KOPT-K1 (cell line): ENCODE results near the gene NOXO1.
"Not testable (repeated sequence)": the region's sequence is repeated elsewhere in the genome, so short reads cannot be mapped to it uniquely, and the experiment has no call there.

Source experiments
- H3K27ac ChIP-seq: fragments of 200-600 bp; sonication (generic); 2 replicates; pipeline ENCODE4 v1.5.1; 2016; ENCODE audit warnings: antibody characterized with exemption, mild to moderate bottlenecking, low read depth, low read length; ENCODE audit not compliant: poor library complexity, severe bottlenecking
- H3K36me3 ChIP-seq: fragments of 200-600 bp; sonication (generic); 2 replicates; pipeline ENCODE4 v1.5.1; 2017; ENCODE audit warnings: antibody characterized with exemption, mild to moderate bottlenecking, low read length, moderate library complexity; ENCODE audit not compliant: insufficient read depth
- H3K9me3 ChIP-seq: fragments of 200-600 bp; sonication (generic); 2 replicates; pipeline ENCODE4 v1.5.1; 2017; ENCODE audit warnings: antibody characterized with exemption, low read length, mild to moderate bottlenecking; ENCODE audit not compliant: insufficient read depth, poor library complexity, severe bottlenecking

NOXO1 gene

GRCh38 chr16:2019518-2019920, 38.2 kb upstream of the NOXO1 start, which contains the start of gene NPW:
TSS of gene NPW (plus strand) at chr16:2019785.
- Histone ChIP-seq H3K9me3 (no peaks in the 10 kb centered on the region), H3K36me3 (no peaks in the 10 kb centered on the region)

GRCh38 chr16:2016407-2016922, 35.2 kb upstream of the NOXO1 start:
- H3K27ac ChIP-seq = no peak overlapping the region

More at GRCh38 chr16:2019518-2019920, 38.2 kb upstream of the NOXO1 start, which contains the start of gene NPW:
- H3K27ac ChIP-seq = no peak within 1 kb of the TSS

GRCh38 chr16:2015947-2016208, 34.6 kb upstream of the NOXO1 start:
- Histone ChIP-seq H3K36me3 (no peaks in the 10 kb centered on the region), H3K27ac (no peak overlapping the region), H3K9me3 (no peaks in the 10 kb centered on the region)

More at GRCh38 chr16:2016407-2016922, 35.2 kb upstream of the NOXO1 start:
- Histone ChIP-seq H3K36me3 (no peaks in the 10 kb centered on the region), H3K9me3 (no peaks in the 10 kb centered on the region)

- Histone ChIP-seq H3K36me3 (no peaks in the 10 kb centered on the region), H3K9me3 (no peaks in the 10 kb centered on the region), H3K27ac (no peak overlapping the region)
Measured at GRCh38 chr16:2015117-2015946, 34.1 kb upstream of the NOXO1 start.

GRCh38 chr16:2013527-2013926, 32.3 kb upstream of the NOXO1 start:
- Histone ChIP-seq H3K27ac (no peak overlapping the region), H3K36me3 (no peaks in the 10 kb centered on the region), H3K9me3 (no peaks in the 10 kb centered on the region)

GRCh38 chr16:2011726-2012125, 30.5 kb upstream of the NOXO1 start:
- not testable (repeated sequence) for H3K36me3 ChIP-seq, H3K9me3 ChIP-seq, H3K27ac ChIP-seq

GRCh38 chr16:2009791-2010510, 28.7 kb upstream of the NOXO1 start, which contains the start of gene ZNF598:
TSS of gene ZNF598 (minus strand) at chr16:2009821.
- H3K27ac ChIP-seq = peak within 1 kb of the TSS; percentile 68
- no peaks in the 10 kb centered on the region for H3K9me3 ChIP-seq
- peaks cover 21% of the 10 kb centered on the region; the same call in 1 of the 2 replicates for H3K36me3 ChIP-seq

- Histone ChIP-seq H3K27ac (peak overlapping the region; percentile 68), H3K9me3 (no peaks in the 10 kb centered on the region)
Measured at GRCh38 chr16:2009164-2009711, 28.0 kb upstream of the NOXO1 start.

GRCh38 chr16:2008631-2009163, 27.4 kb upstream of the NOXO1 start:
- peaks cover 29% of the 10 kb centered on the region; the same call in 1 of the 2 replicates for H3K36me3 ChIP-seq
- no peaks in the 10 kb centered on the region for H3K9me3 ChIP-seq
- peak overlapping the region; percentile 68 for H3K27ac ChIP-seq

More at GRCh38 chr16:2009164-2009711, 28.0 kb upstream of the NOXO1 start:
- H3K36me3 ChIP-seq = peaks cover 26% of the 10 kb centered on the region; the same call in 1 of the 2 replicates

- Histone ChIP-seq H3K9me3 (no peaks in the 10 kb centered on the region), H3K36me3 (peaks cover 36% of the 10 kb centered on the region; the same call in 1 of the 2 replicates), H3K27ac (peak overlapping the region; percentile 68)
Measured at GRCh38 chr16:2008009-2008526, 26.8 kb upstream of the NOXO1 start.

GRCh38 chr16:2007081-2007836, 26.0 kb upstream of the NOXO1 start:
- H3K9me3 ChIP-seq = no peaks in the 10 kb centered on the region
- peak overlapping the region; percentile 68 for H3K27ac ChIP-seq
- peaks cover 44% of the 10 kb centered on the region; the same call in 1 of the 2 replicates for H3K36me3 ChIP-seq

- Histone ChIP-seq H3K36me3 (peaks cover 53% of the 10 kb centered on the region), H3K9me3 (no peaks in the 10 kb centered on the region), H3K27ac (no peak overlapping the region)
Measured at GRCh38 chr16:2006317-2006716, 25.0 kb upstream of the NOXO1 start.

GRCh38 chr16:2005646-2006045, 24.4 kb upstream of the NOXO1 start:
- no peak overlapping the region for H3K27ac ChIP-seq
- H3K36me3 ChIP-seq = peaks cover 60% of the 10 kb centered on the region
- no peaks in the 10 kb centered on the region for H3K9me3 ChIP-seq
